ENCODE results near the gene SNX27. TPM values are rescaled to one million over a fixed set of nuclear protein-coding genes. Genes with fewer than 3 reads are reported as not detected.

SNX27 gene
- total and polyA plus RNA-seq, 12 donors, result 6.5 to 37.8 (median 32.2) TPM

DNA sequence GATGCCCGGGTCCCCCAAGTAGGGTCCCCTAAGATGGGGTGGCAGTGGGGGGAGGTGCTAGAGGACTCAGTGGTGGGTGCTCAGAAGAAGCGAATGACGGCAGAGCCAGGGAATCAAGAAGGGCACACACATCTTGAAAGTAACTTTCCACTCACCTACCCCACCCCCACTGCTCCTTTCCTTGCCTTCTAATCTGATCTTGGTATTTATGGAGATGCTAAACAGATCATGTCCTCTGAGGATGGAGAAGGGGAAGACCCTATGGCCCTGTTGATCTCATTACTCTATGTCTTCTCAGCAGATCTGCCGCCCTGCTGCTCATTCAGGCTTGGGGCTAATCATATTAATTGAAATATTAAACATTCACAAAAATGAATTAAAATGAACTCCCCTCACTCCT, 106.8 kb downstream of the SNX27 start:
- H3K36me3 ChIP-seq, result no peaks in the 10 kb centered on the region
- peaks cover 0 to 71% (median 29%) of the 10 kb centered on the region in 7 donors for H3K27me3 ChIP-seq
- H3K27ac ChIP-seq, result peak overlapping the region in 1 of 10 donors; percentile 22
- H3K4me1 ChIP-seq, result peaks cover 7 to 58% (median 41%) of the 10 kb centered on the region in 9 donors
- ATAC-seq (no peak), DNase-seq (no peak)
- TF ChIP-seq CTCF (IDR thresholded peaks at IDR 0.05), result no peak
- intact Hi-C loops (cut with DNase I), result loop anchor here in 1 of 10 donors (10.0 kb wide), 1 partner anchor 64 kb away; no protein-coding TSS in a partner anchor
- H3K9me3 ChIP-seq, result no peaks in the 10 kb centered on the region
- 86% methylated on average over 4 of the region's 4 CpGs for WGBS, 2 donors
- H3K4me3 ChIP-seq, result no peak overlapping the region

DNA sequence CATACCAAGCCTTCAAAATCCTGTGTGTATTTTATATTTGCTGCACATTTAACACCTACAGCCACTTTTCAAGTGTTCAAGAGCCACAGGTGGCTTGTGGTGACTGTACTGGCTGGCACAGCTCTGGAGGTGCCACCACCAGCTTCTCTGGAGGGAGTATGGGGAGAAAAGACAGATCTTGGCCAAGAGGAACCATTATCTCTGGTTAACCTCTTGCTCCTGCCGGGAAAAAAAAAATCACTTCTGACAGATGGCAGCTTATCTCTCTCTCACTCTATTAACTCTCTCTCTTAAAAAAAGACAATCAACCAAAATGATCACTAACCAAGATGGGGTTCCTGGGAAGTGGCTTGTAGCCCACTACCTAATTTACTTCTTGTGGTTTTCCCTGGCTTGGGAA, 108.3 kb downstream of the SNX27 start:
- Histone ChIP-seq H3K4me1 (peaks cover 7 to 58% (median 41%) of the 10 kb centered on the region in 9 donors), H3K4me3 (peak overlapping the region in 5 of 10 donors; percentile 56 to 71 (median 60)), H3K36me3 (no peaks in the 10 kb centered on the region), H3K27ac (peak overlapping the region in 8 of 10 donors; percentile 67 to 80 (median 76)), H3K27me3 (peaks cover 0 to 77% (median 20%) of the 10 kb centered on the region in 7 donors), H3K9me3 (no peaks in the 10 kb centered on the region)
- DNase-seq, result no peak
- intact Hi-C loops (cut with DNase I), result loop anchor here in 1 of 10 donors (10.0 kb wide), 1 partner anchor 105 kb away; the partner anchor contains the start of gene SNX27
- 0 to 45% methylated on average over 1 of the region's 1 CpG for WGBS, 2 donors
- ATAC-seq, result no peak
- TF ChIP-seq CTCF (IDR thresholded peaks at IDR 0.05), result no peak

DNA sequence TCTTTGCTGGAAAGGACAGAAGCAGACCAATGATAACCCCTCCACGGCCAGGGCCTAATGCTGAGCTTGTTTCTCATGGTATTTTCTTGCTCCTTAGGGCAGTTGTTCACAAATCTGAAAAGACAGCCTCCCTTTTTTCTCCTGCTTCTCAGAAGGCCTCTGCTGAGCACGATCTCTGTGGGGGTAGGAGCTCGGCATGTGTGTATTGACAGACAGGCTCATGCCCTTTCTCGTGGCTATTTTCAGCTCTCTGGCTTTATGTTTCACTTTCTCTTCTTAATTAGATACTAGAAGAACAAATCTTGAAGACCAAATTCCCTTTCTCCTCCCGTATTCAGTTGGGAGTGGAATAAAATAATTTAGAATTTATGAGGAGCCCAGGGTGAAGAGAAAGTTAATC, 108.7 kb downstream of the SNX27 start:
- intact Hi-C loops (cut with DNase I), result loop anchor here in 1 of 10 donors (10.0 kb wide), 1 partner anchor 106 kb away; the partner anchor contains the start of gene SNX27
- Histone ChIP-seq H3K4me1 (peaks cover 7 to 58% (median 41%) of the 10 kb centered on the region in 9 donors), H3K9me3 (no peaks in the 10 kb centered on the region), H3K36me3 (no peaks in the 10 kb centered on the region), H3K27ac (peak overlapping the region; percentile 2 to 80 (median 75)), H3K27me3 (peaks cover 0 to 77% (median 22%) of the 10 kb centered on the region in 7 donors), H3K4me3 (peak overlapping the region in 9 of 10 donors; percentile 41 to 71 (median 59))
- DNase-seq (no peak), ATAC-seq (peak; percentile 47 to 76 (median 66))
- no peak for TF ChIP-seq CTCF (IDR thresholded peaks at IDR 0.05)
- WGBS, 2 donors, result 5% methylated on average over 5 of the region's 5 CpGs

DNA sequence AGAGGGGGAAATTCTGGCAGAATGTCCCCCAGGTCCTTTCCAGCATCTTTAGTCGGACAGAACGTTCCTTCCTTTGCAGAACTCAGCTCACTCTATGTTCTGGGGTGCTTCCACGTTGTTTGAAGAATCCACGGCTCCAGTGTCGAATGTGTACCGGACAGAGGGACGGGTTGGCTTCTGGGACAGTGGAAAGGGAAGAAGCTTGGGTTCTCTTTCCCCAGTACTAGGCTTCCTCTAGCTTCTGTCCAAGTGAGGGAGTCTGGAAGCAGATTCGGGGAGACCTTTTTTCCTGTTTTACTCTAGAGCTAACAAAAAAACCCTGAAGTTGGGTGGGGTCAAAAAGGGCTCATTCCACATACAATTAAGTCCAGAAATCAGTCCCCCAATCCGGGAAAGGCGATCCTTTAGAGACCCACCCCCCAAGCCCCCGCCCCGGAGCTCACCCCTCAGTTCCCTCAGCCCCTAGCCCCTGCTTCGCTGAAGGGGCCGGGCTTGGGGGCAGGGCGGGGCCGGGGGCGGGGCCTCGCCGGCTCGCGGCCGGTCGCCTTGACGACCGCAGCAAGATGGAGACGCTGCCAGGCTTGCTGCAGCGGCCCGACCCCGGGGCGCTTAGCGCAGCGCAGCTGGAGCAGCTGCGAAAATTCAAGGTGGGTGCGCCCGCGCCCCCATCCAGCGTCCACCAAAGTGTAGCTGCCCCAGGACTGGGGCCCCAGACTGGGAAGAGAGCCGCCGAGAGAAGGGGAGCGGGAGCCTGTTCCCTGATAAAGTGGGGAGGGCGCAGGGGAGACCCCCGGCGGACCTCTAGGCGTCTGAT, 109.3 kb downstream of the SNX27 start, which contains the start of gene RIIAD1:
Gene RIIAD1 (plus strand): TSS at position 549 of the 814 bp plus-strand sequence. CDS start 15 bp downstream, at position 564.
- peak within 1 kb of the TSS; percentile 41 to 71 (median 58) for H3K4me3 ChIP-seq
- no peaks in the 10 kb centered on the region for H3K36me3 ChIP-seq
- peak within 1 kb of the TSS; percentile 2 to 80 (median 75) for H3K27ac ChIP-seq
- intact Hi-C loops (cut with DNase I), result loop anchor here in 1 of 10 donors (10.0 kb wide), 1 partner anchor 106 kb away; the partner anchor contains the start of gene SNX27
- H3K9me3 ChIP-seq, result no peaks in the 10 kb centered on the region
- peaks cover 0 to 75% (median 17%) of the 10 kb centered on the region in 7 donors for H3K27me3 ChIP-seq
- peak in 3 of 9 donors; percentile 14 to 32 (median 28) for TF ChIP-seq CTCF (IDR thresholded peaks at IDR 0.05)
- peak; percentile 76 to 91 (median 86) for ATAC-seq
- peak in 1 of 2 donors; percentile 51 for DNase-seq
- H3K4me1 ChIP-seq, result peaks cover 7 to 58% (median 40%) of the 10 kb centered on the region in 9 donors
- whole genome bisulfite sequencing, 2 donors, result 2% methylated on average over 43 to 44 of the region's 44 CpGs
